ENCODE measurements around the gene FAM234B. TPM values are rescaled to one million over a fixed set of nuclear protein-coding genes. Genes with fewer than 3 reads are reported as not detected.

The FAM234B gene
- total RNA-seq, 1 donor from 2014 or later = 4.4 TPM

- ATAC-seq = no peak
These were observed 21.3 kb upstream of the FAM234B start for GRCh38 chr12:13022851-13023271.

GRCh38 chr12:13023811-13024530 lies 20.2 kb upstream of the FAM234B start:
- no peak for DNase-seq (ENCODE audit: low spot score)
- ATAC-seq = peak; percentile 87

More at GRCh38 chr12:13022851-13023271, 21.3 kb upstream of the FAM234B start:
- DNase-seq (ENCODE audit: low spot score) = no peak

GRCh38 chr12:13024531-13024916 lies 19.7 kb upstream of the FAM234B start:
- ATAC-seq = peak; percentile 65
- DNase-seq (ENCODE audit: low spot score) = no peak

- ATAC-seq (no peak), DNase-seq (ENCODE audit: low spot score) (no peak)
These were observed 17.9 kb upstream of the FAM234B start for GRCh38 chr12:13026286-13026685.

GRCh38 chr12:13027032-13027431 lies 17.1 kb upstream of the FAM234B start:
- no peak for ATAC-seq

GRCh38 chr12:13027508-13027907 lies 16.7 kb upstream of the FAM234B start:
- ATAC-seq = no peak

More at GRCh38 chr12:13027032-13027431, 17.1 kb upstream of the FAM234B start:
- no peak for DNase-seq (ENCODE audit: low spot score)

GRCh38 chr12:13028825-13029570 lies 15.2 kb upstream of the FAM234B start:
- DNase-seq (ENCODE audit: low spot score) (no peak), ATAC-seq (no peak)

More at GRCh38 chr12:13027508-13027907, 16.7 kb upstream of the FAM234B start:
- DNase-seq (ENCODE audit: low spot score) = no peak

GRCh38 chr12:13030541-13031291 lies 13.5 kb upstream of the FAM234B start:
- DNase-seq (ENCODE audit: low spot score) (no peak), ATAC-seq (no peak)

- ATAC-seq = no peak
These were observed 12.0 kb upstream of the FAM234B start for GRCh38 chr12:13032164-13032563.

GRCh38 chr12:13033476-13033875 lies 10.7 kb upstream of the FAM234B start:
- no peak for ATAC-seq
- DNase-seq (ENCODE audit: low spot score) = no peak

More at GRCh38 chr12:13032164-13032563, 12.0 kb upstream of the FAM234B start:
- DNase-seq (ENCODE audit: low spot score) = no peak

GRCh38 chr12:13035335-13035734 lies 8.8 kb upstream of the FAM234B start:
- DNase-seq (ENCODE audit: low spot score) = peak; percentile 81
- peak; percentile 91 for ATAC-seq

GRCh38 chr12:13036881-13037280 lies 7.3 kb upstream of the FAM234B start:
- DNase-seq (ENCODE audit: low spot score) = no peak
- ATAC-seq = no peak

- DNase-seq (ENCODE audit: low spot score) (no peak), ATAC-seq (no peak)
These were observed 5.6 kb upstream of the FAM234B start for GRCh38 chr12:13038491-13039161.

- DNase-seq (ENCODE audit: low spot score) (no peak), ATAC-seq (peak; percentile 40)
These were observed 4.7 kb upstream of the FAM234B start for GRCh38 chr12:13039328-13039956.

- DNase-seq (ENCODE audit: low spot score) (no peak), ATAC-seq (peak; percentile 63)
These were observed 3.0 kb upstream of the FAM234B start for GRCh38 chr12:13041224-13041623.

GRCh38 chr12:13042666-13043230 lies 1.4 kb upstream of the FAM234B start:
- DNase-seq (ENCODE audit: low spot score) (no peak), ATAC-seq (no peak)

- DNase-seq (ENCODE audit: low spot score) = no peak
- no peak for ATAC-seq
These were observed 722 bp downstream of the FAM234B start for GRCh38 chr12:13044906-13045299.

- DNase-seq (ENCODE audit: low spot score) = no peak
- ATAC-seq = no peak
These were observed 1.6 kb downstream of the FAM234B start for GRCh38 chr12:13045816-13046215.

- peak; percentile 59 for ATAC-seq
- no peak for DNase-seq (ENCODE audit: low spot score)
These were observed 2.8 kb downstream of the FAM234B start for GRCh38 chr12:13046964-13047363.

- peak; percentile 31 for ATAC-seq
- no peak for DNase-seq (ENCODE audit: low spot score)
These were observed 5.6 kb downstream of the FAM234B start for GRCh38 chr12:13049816-13050215.
